Fibroblast of lung (primary cell): ENCODE measurements around the gene TFAM.

ENCODE experiments used
- EZH2 ChIP-seq: IDR thresholded peaks from 2 replicates; pipeline ENCODE4 v1.5.1; 2012; ENCODE audit warnings: low read length, control low read depth, mild to moderate bottlenecking; ENCODE audit errors: missing control alignments
- TF ChIP-seq, protein P1 (sequence below), 2 donors: IDR thresholded peaks in 1 of 2; conservative IDR thresholded peaks in 1 of 2; 1 replicate in 1 of 2; 2 replicates in 1 of 2; pipeline ENCODE4 v1.5.1; 2011 to 2012; ENCODE audit warnings: low read length in 2 of 2, control low read depth in 1 of 2, inconsistent platforms in 1 of 2, low read depth in 1 of 2, mild to moderate bottlenecking in 1 of 2

GRCh38 chr10:58350619-58351323 lies 34.4 kb upstream of the TFAM start:
- TF ChIP-seq, protein P1, sequence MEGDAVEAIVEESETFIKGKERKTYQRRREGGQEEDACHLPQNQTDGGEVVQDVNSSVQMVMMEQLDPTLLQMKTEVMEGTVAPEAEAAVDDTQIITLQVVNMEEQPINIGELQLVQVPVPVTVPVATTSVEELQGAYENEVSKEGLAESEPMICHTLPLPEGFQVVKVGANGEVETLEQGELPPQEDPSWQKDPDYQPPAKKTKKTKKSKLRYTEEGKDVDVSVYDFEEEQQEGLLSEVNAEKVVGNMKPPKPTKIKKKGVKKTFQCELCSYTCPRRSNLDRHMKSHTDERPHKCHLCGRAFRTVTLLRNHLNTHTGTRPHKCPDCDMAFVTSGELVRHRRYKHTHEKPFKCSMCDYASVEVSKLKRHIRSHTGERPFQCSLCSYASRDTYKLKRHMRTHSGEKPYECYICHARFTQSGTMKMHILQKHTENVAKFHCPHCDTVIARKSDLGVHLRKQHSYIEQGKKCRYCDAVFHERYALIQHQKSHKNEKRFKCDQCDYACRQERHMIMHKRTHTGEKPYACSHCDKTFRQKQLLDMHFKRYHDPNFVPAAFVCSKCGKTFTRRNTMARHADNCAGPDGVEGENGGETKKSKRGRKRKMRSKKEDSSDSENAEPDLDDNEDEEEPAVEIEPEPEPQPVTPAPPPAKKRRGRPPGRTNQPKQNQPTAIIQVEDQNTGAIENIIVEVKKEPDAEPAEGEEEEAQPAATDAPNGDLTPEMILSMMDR (conservative IDR thresholded peaks at IDR 0.05 in 1 of 2, IDR thresholded peaks at IDR 0.05 in 1 of 2; ENCODE audit: low read depth in 1 of 2, low read length in 2 of 2): no peak
- no peak for TF ChIP-seq EZH2
